ENCODE measurements around the gene PHTF2. TPM values are rescaled to one million over a fixed set of nuclear protein-coding genes. Genes with fewer than 3 reads are reported as not detected.

PHTF2 gene
- total and polyA plus RNA-seq, 3 donors from 2014 or later, result 13.9 to 35.3 (median 26.6) TPM

GRCh38 chr7:77917500-77918262 lies 119.1 kb downstream of the PHTF2 start:
- WGBS, 2 donors, result 93 to 95% methylated on average over 2 of the region's 2 CpGs
- intact Hi-C loops (cut with DNase I; ENCODE audit: low total_unique reads), result no loop called here
- Histone ChIP-seq H3K36me3 (ENCODE audit: low read depth, missing control alignments) (no peaks in the 10 kb centered on the region), H3K4me1 (no peaks in the 10 kb centered on the region), H3K9me3 (no peaks in the 10 kb centered on the region), H3K27me3 (no peaks in the 10 kb centered on the region), H3K27ac (no peak overlapping the region), H3K4me3 (no peak overlapping the region)
- TF ChIP-seq, protein P1, sequence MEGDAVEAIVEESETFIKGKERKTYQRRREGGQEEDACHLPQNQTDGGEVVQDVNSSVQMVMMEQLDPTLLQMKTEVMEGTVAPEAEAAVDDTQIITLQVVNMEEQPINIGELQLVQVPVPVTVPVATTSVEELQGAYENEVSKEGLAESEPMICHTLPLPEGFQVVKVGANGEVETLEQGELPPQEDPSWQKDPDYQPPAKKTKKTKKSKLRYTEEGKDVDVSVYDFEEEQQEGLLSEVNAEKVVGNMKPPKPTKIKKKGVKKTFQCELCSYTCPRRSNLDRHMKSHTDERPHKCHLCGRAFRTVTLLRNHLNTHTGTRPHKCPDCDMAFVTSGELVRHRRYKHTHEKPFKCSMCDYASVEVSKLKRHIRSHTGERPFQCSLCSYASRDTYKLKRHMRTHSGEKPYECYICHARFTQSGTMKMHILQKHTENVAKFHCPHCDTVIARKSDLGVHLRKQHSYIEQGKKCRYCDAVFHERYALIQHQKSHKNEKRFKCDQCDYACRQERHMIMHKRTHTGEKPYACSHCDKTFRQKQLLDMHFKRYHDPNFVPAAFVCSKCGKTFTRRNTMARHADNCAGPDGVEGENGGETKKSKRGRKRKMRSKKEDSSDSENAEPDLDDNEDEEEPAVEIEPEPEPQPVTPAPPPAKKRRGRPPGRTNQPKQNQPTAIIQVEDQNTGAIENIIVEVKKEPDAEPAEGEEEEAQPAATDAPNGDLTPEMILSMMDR (IDR thresholded peaks at IDR 0.05), result no peak
- TF ChIP-seq POLR2A (IDR thresholded peaks at IDR 0.05), result no peak
- no peak for DNase-seq

GRCh38 chr7:77918676-77919075 lies 120.1 kb downstream of the PHTF2 start:
- H3K4me1 ChIP-seq, result no peaks in the 10 kb centered on the region
- intact Hi-C loops (cut with DNase I; ENCODE audit: low total_unique reads), result no loop called here
- DNase-seq, result no peak
- no peaks in the 10 kb centered on the region for H3K27me3 ChIP-seq
- no peaks in the 10 kb centered on the region for H3K36me3 ChIP-seq (ENCODE audit: low read depth, missing control alignments)
- H3K9me3 ChIP-seq, result no peaks in the 10 kb centered on the region
- WGBS, 2 donors, result 51 to 67% methylated on average over 1 of the region's 1 CpG
- no peak overlapping the region for H3K4me3 ChIP-seq
- TF ChIP-seq POLR2A (IDR thresholded peaks at IDR 0.05), result no peak
- TF ChIP-seq, protein P1 (IDR thresholded peaks at IDR 0.05), result no peak
- no peak overlapping the region for H3K27ac ChIP-seq

GRCh38 chr7:77923419-77923818 lies 124.8 kb downstream of the PHTF2 start:
- no peak overlapping the region for H3K27ac ChIP-seq
- H3K4me3 ChIP-seq, result no peak overlapping the region
- intact Hi-C loops (cut with DNase I; ENCODE audit: low total_unique reads), result no loop called here
- no peaks in the 10 kb centered on the region for H3K27me3 ChIP-seq
- no peaks in the 10 kb centered on the region for H3K4me1 ChIP-seq
- H3K9me3 ChIP-seq, result no peaks in the 10 kb centered on the region
- TF ChIP-seq, protein P1 (IDR thresholded peaks at IDR 0.05), result no peak
- TF ChIP-seq POLR2A (IDR thresholded peaks at IDR 0.05), result no peak
- WGBS, 2 donors, result 91 to 94% methylated on average over 2 of the region's 2 CpGs
- DNase-seq, result no peak
- H3K36me3 ChIP-seq (ENCODE audit: low read depth, missing control alignments), result no peaks in the 10 kb centered on the region

DNA sequence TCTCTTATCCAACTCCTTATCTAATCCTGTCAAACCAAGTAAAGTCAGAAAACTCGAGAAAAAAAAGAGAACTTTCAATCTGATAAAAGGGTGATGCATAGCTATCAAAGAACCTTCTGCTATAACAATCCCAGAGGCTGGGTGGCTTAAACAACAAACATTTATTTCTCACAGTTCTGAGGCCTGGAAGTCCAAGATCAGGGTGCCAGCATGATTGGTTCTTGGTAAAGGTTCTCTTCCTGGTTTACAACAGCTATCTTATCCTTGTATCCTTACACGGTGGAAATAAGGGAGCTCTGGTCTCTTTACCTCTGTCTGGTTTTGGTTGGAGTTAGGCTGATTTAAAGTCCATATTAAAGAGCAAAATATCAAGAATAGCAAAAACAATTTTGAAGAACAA lies 131.9 kb downstream of the PHTF2 start:
- no peak overlapping the region for H3K4me3 ChIP-seq
- TF ChIP-seq, protein P1 (IDR thresholded peaks at IDR 0.05), result no peak
- TF ChIP-seq POLR2A (IDR thresholded peaks at IDR 0.05), result no peak

GRCh38 chr7:77931841-77932240 lies 133.3 kb downstream of the PHTF2 start:
- intact Hi-C loops (cut with DNase I; ENCODE audit: low total_unique reads), result no loop called here
- no peak for DNase-seq
- 71 to 75% methylated on average over 5 of the region's 5 CpGs for WGBS, 2 donors

More for the DNA sequence above, 131.9 kb downstream of the PHTF2 start:
- Histone ChIP-seq H3K36me3 (ENCODE audit: low read depth, missing control alignments) (no peaks in the 10 kb centered on the region), H3K27me3 (no peaks in the 10 kb centered on the region), H3K4me1 (no peaks in the 10 kb centered on the region), H3K27ac (no peak overlapping the region), H3K9me3 (no peaks in the 10 kb centered on the region)
- no peak for DNase-seq
- WGBS, 2 donors, result 73 to 75% methylated on average over 2 of the region's 2 CpGs
- intact Hi-C loops (cut with DNase I; ENCODE audit: low total_unique reads), result no loop called here

More at GRCh38 chr7:77931841-77932240, 133.3 kb downstream of the PHTF2 start:
- Histone ChIP-seq H3K9me3 (no peaks in the 10 kb centered on the region), H3K27ac (no peak overlapping the region), H3K36me3 (ENCODE audit: low read depth, missing control alignments) (no peaks in the 10 kb centered on the region), H3K27me3 (no peaks in the 10 kb centered on the region), H3K4me1 (no peaks in the 10 kb centered on the region), H3K4me3 (no peak overlapping the region)
- TF ChIP-seq, protein P1 (IDR thresholded peaks at IDR 0.05), result no peak
- TF ChIP-seq POLR2A (IDR thresholded peaks at IDR 0.05), result no peak

All from testis (tissue), 3 donors.